Left ventricle myocardium inferior (tissue), 1 donor: ENCODE results near the gene SAP25. TPM values are rescaled to one million over a fixed set of nuclear protein-coding genes. Genes with fewer than 3 reads are reported as not detected.
A peak's percentile ranks its signal among the peaks of the same experiment; 100 is the strongest.
"Not testable (repeated sequence)": the region's sequence is repeated elsewhere in the genome, so short reads cannot be mapped to it uniquely, and the experiment has no call there.

Source experiments
- DNase-seq: peaks from one replicate; pipeline ENCODE4 v3.0.0-alpha.2; 2020
- H3K27ac ChIP-seq: fragments of 200-600 bp; replicated peaks from 2 replicates; pipeline ENCODE4 v1.8.0; 2021
- H3K27me3 ChIP-seq: fragments of 200-600 bp; 2 replicates; pipeline ENCODE4 v1.8.0; 2021; ENCODE audit warnings: low read depth
- H3K36me3 ChIP-seq: fragments of 200-600 bp; 2 replicates; pipeline ENCODE4 v1.8.0; 2021
- H3K4me1 ChIP-seq: fragments of 200-600 bp; 2 replicates; pipeline ENCODE4 v1.8.0; 2021
- H3K4me3 ChIP-seq: fragments of 200-600 bp; 2 replicates; pipeline ENCODE4 v1.8.0; 2021; ENCODE audit warnings: mild to moderate bottlenecking, moderate library complexity
- H3K9me3 ChIP-seq: fragments of 200-600 bp; replicated peaks from 2 replicates; pipeline ENCODE4 v1.8.0; 2021
- intact Hi-C: fragments of 100-400 bp; cut with micrococcal nuclease; formaldehyde crosslinking; loops from one replicate; pipeline ENCODE4 v1.11.0; 2022
- total RNA-seq: library from RNA; stranded (reverse); fragmentation: NEBNext Ultra II Directional; extraction: Animal tissue kit (Norgen Biotek cat#: 25700); gene quantifications from one replicate; pipeline ENCODE4 v1.2.1, GENCODE V29; 2021
- TF ChIP-seq, protein P1 (sequence below): fragments of 200-600 bp; IDR thresholded peaks from 2 replicates; pipeline ENCODE4 v1.8.0; 2021; ENCODE audit warnings: antibody characterized with exemption, mild to moderate bottlenecking, borderline replicate concordance
- donor health status: DM: no; HTN: yes; CAD: no; lungs with severe emphysema.

The SAP25 gene
- total RNA-seq, 1 donor from 2014 or later: 1.1 TPM

DNA sequence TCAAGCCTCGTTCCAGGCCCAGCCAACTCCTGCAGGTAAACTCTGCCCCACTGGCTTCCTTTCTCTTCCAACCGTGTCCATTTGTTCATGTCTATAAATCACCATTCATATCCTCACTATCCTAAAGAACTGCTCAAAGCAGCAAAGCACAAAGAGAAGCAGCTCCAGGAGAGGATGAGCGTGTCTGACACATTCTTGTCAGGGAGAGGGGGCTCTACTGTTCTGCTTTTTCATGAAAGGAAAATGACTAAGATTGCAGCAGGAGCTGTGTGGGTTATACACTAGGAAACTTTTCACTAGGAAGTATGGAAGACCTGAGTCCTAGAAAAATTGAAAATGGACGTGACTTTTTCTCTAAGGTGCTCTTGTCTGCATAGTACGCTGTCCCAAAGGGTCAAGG is 18.0 kb downstream of the SAP25 start:
- peaks cover 62% of the 10 kb centered on the region for H3K36me3 ChIP-seq
- no peaks in the 10 kb centered on the region for H3K4me1 ChIP-seq
- intact Hi-C loops: no loop called here
- no peak overlapping the region for H3K4me3 ChIP-seq
- H3K27me3 ChIP-seq: no peaks in the 10 kb centered on the region
- H3K27ac ChIP-seq: no peak overlapping the region
- TF ChIP-seq, protein P1, sequence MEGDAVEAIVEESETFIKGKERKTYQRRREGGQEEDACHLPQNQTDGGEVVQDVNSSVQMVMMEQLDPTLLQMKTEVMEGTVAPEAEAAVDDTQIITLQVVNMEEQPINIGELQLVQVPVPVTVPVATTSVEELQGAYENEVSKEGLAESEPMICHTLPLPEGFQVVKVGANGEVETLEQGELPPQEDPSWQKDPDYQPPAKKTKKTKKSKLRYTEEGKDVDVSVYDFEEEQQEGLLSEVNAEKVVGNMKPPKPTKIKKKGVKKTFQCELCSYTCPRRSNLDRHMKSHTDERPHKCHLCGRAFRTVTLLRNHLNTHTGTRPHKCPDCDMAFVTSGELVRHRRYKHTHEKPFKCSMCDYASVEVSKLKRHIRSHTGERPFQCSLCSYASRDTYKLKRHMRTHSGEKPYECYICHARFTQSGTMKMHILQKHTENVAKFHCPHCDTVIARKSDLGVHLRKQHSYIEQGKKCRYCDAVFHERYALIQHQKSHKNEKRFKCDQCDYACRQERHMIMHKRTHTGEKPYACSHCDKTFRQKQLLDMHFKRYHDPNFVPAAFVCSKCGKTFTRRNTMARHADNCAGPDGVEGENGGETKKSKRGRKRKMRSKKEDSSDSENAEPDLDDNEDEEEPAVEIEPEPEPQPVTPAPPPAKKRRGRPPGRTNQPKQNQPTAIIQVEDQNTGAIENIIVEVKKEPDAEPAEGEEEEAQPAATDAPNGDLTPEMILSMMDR: no peak
- no peak for DNase-seq
- no peaks in the 10 kb centered on the region for H3K9me3 ChIP-seq

DNA sequence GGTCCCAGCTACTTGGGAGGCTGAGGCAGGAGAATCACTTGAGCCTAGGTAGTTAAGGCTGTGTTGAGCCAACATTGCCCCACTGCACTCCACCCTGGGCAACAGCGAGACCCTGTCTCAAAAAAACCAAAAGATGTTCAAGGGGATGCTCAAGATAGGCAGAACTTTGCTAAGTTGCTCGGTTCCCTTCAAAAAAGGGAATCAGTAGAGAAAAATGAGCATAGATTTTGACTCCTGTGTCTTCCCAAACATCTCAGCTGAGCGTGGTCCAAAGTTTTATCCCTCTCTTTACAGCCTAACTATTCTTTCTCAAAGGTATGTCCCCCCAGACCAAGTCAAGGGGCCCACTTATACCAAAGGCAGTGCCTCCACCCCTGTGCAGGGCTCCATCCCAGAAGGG is 20.7 kb downstream of the SAP25 start:
- TF ChIP-seq, protein P1: no peak
- H3K4me3 ChIP-seq: no peak overlapping the region
- intact Hi-C loops: no loop called here
- no peak overlapping the region for H3K27ac ChIP-seq
- DNase-seq: no peak
- peaks cover 72% of the 10 kb centered on the region for H3K36me3 ChIP-seq
- H3K9me3 ChIP-seq: no peaks in the 10 kb centered on the region
- peaks cover 11% of the 10 kb centered on the region for H3K4me1 ChIP-seq
- H3K27me3 ChIP-seq: no peaks in the 10 kb centered on the region

DNA sequence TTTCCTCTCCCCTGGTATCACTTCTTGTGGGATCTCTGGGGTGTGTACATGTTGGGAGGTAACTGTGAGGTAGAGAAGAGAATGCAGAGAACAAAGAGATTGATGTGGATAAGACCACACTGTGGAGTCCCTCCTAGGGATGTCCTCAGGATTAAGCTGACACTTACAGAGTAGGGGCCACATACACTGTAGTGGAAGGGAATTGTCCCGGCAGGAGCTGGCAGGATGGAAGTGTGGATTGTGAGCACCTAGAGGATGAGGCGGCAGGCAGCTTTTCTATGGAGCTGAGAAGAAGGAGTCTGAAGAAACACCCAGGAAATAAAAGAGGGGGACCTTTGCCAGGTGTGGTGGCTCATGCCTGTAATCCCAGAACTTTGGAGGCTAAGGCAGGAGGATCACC is 21.2 kb downstream of the SAP25 start:
- no peak for DNase-seq
- H3K27ac ChIP-seq: no peak overlapping the region
- peaks cover 16% of the 10 kb centered on the region for H3K4me1 ChIP-seq
- H3K4me3 ChIP-seq: no peak overlapping the region
- no peaks in the 10 kb centered on the region for H3K27me3 ChIP-seq
- no peaks in the 10 kb centered on the region for H3K9me3 ChIP-seq
- intact Hi-C loops: no loop called here
- TF ChIP-seq, protein P1: no peak
- peaks cover 72% of the 10 kb centered on the region for H3K36me3 ChIP-seq

DNA sequence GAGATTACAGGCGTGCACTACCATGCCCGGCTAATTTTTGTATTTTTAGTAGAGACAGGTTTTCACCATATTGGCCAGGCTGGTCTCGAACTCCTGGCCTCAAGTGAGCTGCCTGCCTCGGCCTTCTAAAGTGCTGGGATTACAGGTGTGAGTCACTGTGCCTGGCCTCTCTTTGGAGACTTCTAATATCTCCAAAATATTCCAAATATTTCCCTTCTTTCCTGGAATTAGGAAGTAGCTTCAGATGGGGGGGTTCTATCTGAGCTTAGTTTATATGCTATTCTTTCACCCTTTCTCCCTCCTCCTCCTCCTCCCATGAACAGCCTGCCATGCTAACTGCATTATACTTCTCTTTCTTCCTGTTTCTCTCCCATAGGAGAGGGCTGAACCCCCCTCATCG is 25.3 kb downstream of the SAP25 start:
- H3K27me3 ChIP-seq, H3K9me3 ChIP-seq, DNase-seq, H3K4me3 ChIP-seq: not testable (repeated sequence)
- peaks cover 37% of the 10 kb centered on the region for H3K36me3 ChIP-seq
- intact Hi-C loops: loop anchor here (10.0 kb wide), 1 partner anchor 74 kb away; the partner anchor contains the start of gene TSC22D4
- peak overlapping the region; percentile 90 for H3K27ac ChIP-seq
- H3K4me1 ChIP-seq: peaks cover 56% of the 10 kb centered on the region

DNA sequence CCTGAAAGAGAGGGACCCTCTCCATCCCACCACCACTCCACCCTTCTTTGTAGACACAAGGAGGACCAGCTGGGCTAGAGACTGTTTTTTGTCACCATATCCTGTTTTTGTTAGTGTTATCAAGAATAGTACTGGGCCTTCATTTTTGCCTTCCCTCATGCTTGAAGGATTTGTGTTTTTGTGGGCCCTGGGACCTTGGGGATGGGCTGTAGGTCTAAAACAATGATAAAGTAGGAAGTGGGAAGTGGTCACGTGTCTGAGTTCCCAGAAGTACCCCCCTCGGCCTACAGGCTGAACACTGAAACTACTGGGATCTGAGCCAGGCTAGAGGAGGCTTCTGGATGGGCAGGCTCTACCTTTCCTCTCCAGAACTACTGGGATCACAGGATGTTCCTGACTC is 25.8 kb downstream of the SAP25 start:
- Histone ChIP-seq H3K27ac (peak overlapping the region; percentile 90), H3K27me3 (no peaks in the 10 kb centered on the region), H3K36me3 (peaks cover 31% of the 10 kb centered on the region), H3K4me1 (peaks cover 56% of the 10 kb centered on the region), H3K4me3 (no peak overlapping the region), H3K9me3 (no peaks in the 10 kb centered on the region)
- no peak for DNase-seq
- intact Hi-C loops: loop anchor here (10.0 kb wide), 1 partner anchor 73 kb away; the partner anchor contains the start of gene TSC22D4
- TF ChIP-seq, protein P1: peak; percentile 31

DNA sequence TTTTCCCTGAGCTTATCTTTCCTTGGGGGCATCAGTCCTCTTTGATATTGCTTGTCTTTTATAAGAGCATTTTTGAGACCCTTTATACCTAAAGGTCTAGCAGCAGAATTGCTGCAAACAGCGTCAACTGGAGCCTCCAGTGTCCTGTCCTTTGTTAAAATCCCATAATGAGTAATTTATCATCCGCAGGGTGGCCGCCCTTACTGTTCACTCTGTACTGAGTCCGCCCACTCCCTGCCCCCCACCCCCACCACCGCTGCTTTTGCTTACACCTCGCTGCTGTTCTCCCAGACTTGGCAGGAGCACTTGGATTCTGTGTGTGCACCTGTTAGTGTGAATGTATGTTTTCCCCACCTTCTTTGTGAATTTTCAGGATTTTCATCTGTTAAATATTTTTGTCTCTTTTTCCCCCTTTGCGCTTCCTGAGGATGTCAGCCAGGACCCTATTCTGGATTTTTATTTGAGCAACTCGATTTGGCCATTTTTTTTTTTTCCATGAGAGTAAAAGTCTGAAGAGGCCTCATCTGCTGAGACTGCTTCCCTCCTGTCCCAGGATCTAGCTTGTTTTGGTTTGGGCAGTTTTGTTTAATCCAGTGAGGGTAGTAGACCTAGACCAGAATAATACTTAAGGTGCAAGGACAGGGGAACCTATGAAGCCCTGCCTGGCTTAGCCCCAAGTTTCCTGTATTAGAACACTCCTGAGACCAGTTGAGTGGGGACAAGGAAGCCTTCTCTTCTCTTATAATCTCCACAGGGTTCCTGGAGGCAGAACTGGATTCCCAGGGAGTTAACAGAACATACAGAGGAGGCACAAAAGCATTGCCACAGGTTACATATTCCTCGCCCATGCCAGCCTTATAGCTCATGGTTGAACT is 26.5 kb downstream of the SAP25 start:
- peak overlapping the region; percentile 90 for H3K27ac ChIP-seq
- TF ChIP-seq, protein P1: no peak
- H3K36me3 ChIP-seq: peaks cover 24% of the 10 kb centered on the region
- H3K9me3 ChIP-seq: no peaks in the 10 kb centered on the region
- H3K27me3 ChIP-seq: no peaks in the 10 kb centered on the region
- no peak for DNase-seq
- no peak overlapping the region for H3K4me3 ChIP-seq
- peaks cover 56% of the 10 kb centered on the region for H3K4me1 ChIP-seq
- intact Hi-C loops: loop anchor here (10.0 kb wide), 1 partner anchor 72 kb away; the partner anchor contains the start of gene TSC22D4
